OCI-LY3 (cell line): Measurements from ENCODE around the gene NR5A1.

ENCODE experiments used
- H2AFZ ChIP-seq: fragments of 200-600, 300-600 bp; shearing (Covaris generic); 2 replicates; pipeline ENCODE4 v1.6.0; 2014; ENCODE audit warnings: antibody characterized with exemption, low read depth, low read length
- H3K27ac ChIP-seq: fragments of 200-600, 300-600 bp; sonication (generic); 2 replicates; pipeline ENCODE4 v1.5.1; 2014; ENCODE audit warnings: mild to moderate bottlenecking, low read length, moderate library complexity, mixed read lengths
- H3K27me3 ChIP-seq: fragments of 200-600, 300-600 bp; sonication (generic); 2 replicates; pipeline ENCODE4 v1.6.1; 2014; ENCODE audit warnings: low read depth, low read length, mixed read lengths
- H3K36me3 ChIP-seq: fragments of 200-600, 300-600 bp; sonication (generic); replicated peaks from 2 replicates; pipeline ENCODE3; 2014; ENCODE audit warnings: low read depth, low read length, mixed read lengths
- H3K4me1 ChIP-seq: fragments of 300-600, 200-600 bp; sonication (generic); 2 replicates; pipeline ENCODE4 v1.6.1; 2014; ENCODE audit warnings: low read length, mixed read lengths
- H3K4me2 ChIP-seq: fragments of 200-600, 300-600 bp; sonication (generic); 2 replicates; pipeline ENCODE4 v1.6.1; 2014; ENCODE audit warnings: low read length, mixed read lengths
- H3K4me3 ChIP-seq: fragments of 300-600, 200-600 bp; sonication (generic); 2 replicates; pipeline ENCODE4 v1.5.1; 2014; ENCODE audit warnings: antibody characterized with exemption, mild to moderate bottlenecking, low read length, moderate library complexity
- H3K79me2 ChIP-seq: fragments of 300-600, 200-600 bp; shearing (Covaris generic); 2 replicates; pipeline ENCODE4 v1.6.1; 2014; ENCODE audit warnings: mild to moderate bottlenecking, low read length, mixed read lengths
- H3K9ac ChIP-seq: fragments of 300-600, 200-600 bp; shearing (Covaris generic); 2 replicates; pipeline ENCODE4 v1.6.0; 2014; ENCODE audit warnings: mild to moderate bottlenecking, low read length, moderate library complexity
- H3K9me3 ChIP-seq: fragments of 200-600, 300-600 bp; shearing (Covaris generic); 2 replicates; pipeline ENCODE4 v1.6.1; 2014; ENCODE audit warnings: low read length, mixed read lengths; ENCODE audit not compliant: insufficient read depth
- H4K20me1 ChIP-seq: fragments of 200-600, 300-600 bp; sonication (generic); 2 replicates; pipeline ENCODE4 v1.6.1; 2016; ENCODE audit warnings: low read length, mixed read lengths; ENCODE audit not compliant: insufficient read depth
- EZH2phosphoT487 ChIP-seq: fragments of 200-600 bp; shearing (Covaris generic); IDR thresholded peaks from 2 replicates; pipeline ENCODE4 v1.6.1; 2018; ENCODE audit warnings: antibody characterized with exemption, mixed run types, low read depth
- TF ChIP-seq, protein P1 (sequence below): fragments of 200-600, 300-600 bp; sonication (generic); IDR thresholded peaks from 2 replicates; pipeline ENCODE4 v1.5.1; 2014; ENCODE audit warnings: antibody characterized with exemption, low read length, low read depth

Gene NR5A1

GRCh38 chr9:124473310-124473709, 33.9 kb downstream of the NR5A1 start:
- Histone ChIP-seq H3K4me2 (no peak overlapping the region), H3K9ac (no peak overlapping the region), H3K4me3 (no peak overlapping the region), H4K20me1 (no peaks in the 10 kb centered on the region), H3K27me3 (no peaks in the 10 kb centered on the region), H3K27ac (no peak overlapping the region), H2AFZ (no peak overlapping the region), H3K4me1 (peaks cover 6% of the 10 kb centered on the region; the same call in 1 of the 2 replicates), H3K9me3 (no peaks in the 10 kb centered on the region), H3K36me3 (no peaks in the 10 kb centered on the region), H3K79me2 (no peaks in the 10 kb centered on the region)
- TF ChIP-seq, protein P1, sequence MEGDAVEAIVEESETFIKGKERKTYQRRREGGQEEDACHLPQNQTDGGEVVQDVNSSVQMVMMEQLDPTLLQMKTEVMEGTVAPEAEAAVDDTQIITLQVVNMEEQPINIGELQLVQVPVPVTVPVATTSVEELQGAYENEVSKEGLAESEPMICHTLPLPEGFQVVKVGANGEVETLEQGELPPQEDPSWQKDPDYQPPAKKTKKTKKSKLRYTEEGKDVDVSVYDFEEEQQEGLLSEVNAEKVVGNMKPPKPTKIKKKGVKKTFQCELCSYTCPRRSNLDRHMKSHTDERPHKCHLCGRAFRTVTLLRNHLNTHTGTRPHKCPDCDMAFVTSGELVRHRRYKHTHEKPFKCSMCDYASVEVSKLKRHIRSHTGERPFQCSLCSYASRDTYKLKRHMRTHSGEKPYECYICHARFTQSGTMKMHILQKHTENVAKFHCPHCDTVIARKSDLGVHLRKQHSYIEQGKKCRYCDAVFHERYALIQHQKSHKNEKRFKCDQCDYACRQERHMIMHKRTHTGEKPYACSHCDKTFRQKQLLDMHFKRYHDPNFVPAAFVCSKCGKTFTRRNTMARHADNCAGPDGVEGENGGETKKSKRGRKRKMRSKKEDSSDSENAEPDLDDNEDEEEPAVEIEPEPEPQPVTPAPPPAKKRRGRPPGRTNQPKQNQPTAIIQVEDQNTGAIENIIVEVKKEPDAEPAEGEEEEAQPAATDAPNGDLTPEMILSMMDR, result no peak

DNA sequence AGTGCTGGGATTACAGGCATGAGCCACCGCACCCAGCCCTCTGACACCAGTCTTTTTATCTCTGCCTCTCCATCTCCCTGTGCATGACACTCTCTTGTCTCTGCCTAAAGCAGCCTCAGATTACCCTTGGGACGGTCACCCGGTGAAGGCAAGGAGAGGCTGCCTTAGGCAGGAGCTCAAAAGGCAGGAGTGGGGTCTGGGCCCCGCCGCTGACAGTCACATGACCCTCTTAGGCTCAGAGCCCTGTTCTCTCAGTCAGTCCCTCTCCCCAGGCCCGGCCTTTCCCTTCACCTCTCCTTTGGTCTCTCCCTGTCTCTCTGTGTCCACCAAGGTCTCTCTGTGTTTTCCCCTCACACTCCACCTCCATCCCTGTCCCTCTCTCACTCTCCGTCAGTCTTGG, 34.4 kb downstream of the NR5A1 start:
- no peak overlapping the region for H3K27ac ChIP-seq
- H3K36me3 ChIP-seq, result no peaks in the 10 kb centered on the region
- H2AFZ ChIP-seq, result no peak overlapping the region
- H3K4me1 ChIP-seq, result peaks cover 6% of the 10 kb centered on the region; the same call in 1 of the 2 replicates
- H3K4me2 ChIP-seq, result no peak overlapping the region
- H3K27me3 ChIP-seq, result no peaks in the 10 kb centered on the region
- no peak overlapping the region for H3K9ac ChIP-seq
- no peaks in the 10 kb centered on the region for H3K9me3 ChIP-seq
- H3K4me3 ChIP-seq, result no peak overlapping the region
- TF ChIP-seq, protein P1, result no peak
- TF ChIP-seq EZH2phosphoT487, result no peak
- H3K79me2 ChIP-seq, result no peaks in the 10 kb centered on the region
- H4K20me1 ChIP-seq, result no peaks in the 10 kb centered on the region

DNA sequence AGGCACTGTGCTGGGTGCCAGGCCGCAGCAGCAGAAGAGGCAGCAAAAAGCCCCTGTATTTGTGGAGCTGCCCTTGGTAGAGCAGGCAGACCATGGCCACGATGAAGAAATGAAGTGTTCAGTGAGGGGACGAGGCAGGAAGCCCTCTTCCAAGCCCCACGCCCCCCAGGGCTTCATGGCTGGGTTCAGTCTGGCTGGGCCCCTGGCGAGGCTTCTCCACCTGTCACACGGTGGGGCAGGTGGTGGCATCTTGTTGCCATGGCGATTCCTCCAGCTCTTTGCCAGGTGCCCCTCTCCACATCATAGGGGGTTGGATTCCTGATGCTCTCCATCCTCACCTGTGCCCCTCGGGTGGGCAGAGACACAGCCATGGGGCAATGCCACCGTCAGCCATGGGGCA, 35.4 kb downstream of the NR5A1 start:
- no peaks in the 10 kb centered on the region for H4K20me1 ChIP-seq
- H3K4me2 ChIP-seq, result no peak overlapping the region
- TF ChIP-seq, protein P1, result no peak
- no peak for TF ChIP-seq EZH2phosphoT487
- no peaks in the 10 kb centered on the region for H3K27me3 ChIP-seq
- H3K27ac ChIP-seq, result no peak overlapping the region
- H3K4me1 ChIP-seq, result peaks cover 6% of the 10 kb centered on the region; the same call in 1 of the 2 replicates
- H3K79me2 ChIP-seq, result no peaks in the 10 kb centered on the region
- H3K9ac ChIP-seq, result no peak overlapping the region
- no peaks in the 10 kb centered on the region for H3K36me3 ChIP-seq
- H3K4me3 ChIP-seq, result no peak overlapping the region
- no peaks in the 10 kb centered on the region for H3K9me3 ChIP-seq
- no peak overlapping the region for H2AFZ ChIP-seq

GRCh38 chr9:124470726-124471125, 36.5 kb downstream of the NR5A1 start:
- H3K9me3 ChIP-seq, result no peaks in the 10 kb centered on the region
- H3K27me3 ChIP-seq, result no peaks in the 10 kb centered on the region
- H3K9ac ChIP-seq, result no peak overlapping the region
- H3K36me3 ChIP-seq, result no peaks in the 10 kb centered on the region
- TF ChIP-seq EZH2phosphoT487, result no peak
- TF ChIP-seq, protein P1, result no peak
- no peak overlapping the region for H3K27ac ChIP-seq
- H3K79me2 ChIP-seq, result no peaks in the 10 kb centered on the region
- H3K4me3 ChIP-seq, result no peak overlapping the region
- no peak overlapping the region for H2AFZ ChIP-seq
- H3K4me1 ChIP-seq, result no peaks in the 10 kb centered on the region
- H4K20me1 ChIP-seq, result no peaks in the 10 kb centered on the region
- H3K4me2 ChIP-seq, result no peak overlapping the region
